Activated CD4-positive, alpha-beta T cell treated with anti-CD3 and anti-CD28 coated beads, Interleukin-2, amount 10 ng/mL, durations not matched to agents 24 days and 14 days (primary cell): ENCODE data around the gene DEF6. TPM values are rescaled to one million over a fixed set of nuclear protein-coding genes. Genes with fewer than 3 reads are reported as not detected.
"Not testable (repeated sequence)": the region's sequence is repeated elsewhere in the genome, so short reads cannot be mapped to it uniquely, and the experiment has no call there.

Source experiments
- DNase-seq: peaks from one replicate; pipeline ENCODE4 v3.0.0; 2022
- H3K27ac Mint-ChIP-seq: one replicate; pipeline ENCODE4 v1.8.0; 2022; ENCODE audit warnings: mild to moderate bottlenecking, mixed read lengths
- H3K27me3 Mint-ChIP-seq: one replicate; pipeline ENCODE4 v1.8.0; 2022; ENCODE audit warnings: mixed read lengths
- H3K36me3 Mint-ChIP-seq: one replicate; pipeline ENCODE4 v1.8.0; 2022; ENCODE audit warnings: low read depth, mild to moderate bottlenecking, mixed read lengths
- H3K4me1 Mint-ChIP-seq: one replicate; pipeline ENCODE4 v1.8.0; 2021; ENCODE audit warnings: mixed read lengths
- H3K4me3 Mint-ChIP-seq: one replicate; pipeline ENCODE4 v1.8.0; 2022; ENCODE audit warnings: mild to moderate bottlenecking, moderate library complexity, mixed read lengths
- H3K9me3 Mint-ChIP-seq: one replicate; pipeline ENCODE4 v1.8.0; 2021; ENCODE audit warnings: mixed read lengths
- intact Hi-C: fragments of 100-400 bp; cut with micrococcal nuclease; formaldehyde crosslinking; loops from one replicate; pipeline ENCODE4 v1.15.1; 2023
- total RNA-seq: library from RNA; stranded (reverse); gene quantifications from 2 replicates; pipeline ENCODE4 v1.2.3, GENCODE V29; 2022

DEF6 gene
- total RNA-seq, 1 donor from 2014 or later, result 113 TPM

DNA sequence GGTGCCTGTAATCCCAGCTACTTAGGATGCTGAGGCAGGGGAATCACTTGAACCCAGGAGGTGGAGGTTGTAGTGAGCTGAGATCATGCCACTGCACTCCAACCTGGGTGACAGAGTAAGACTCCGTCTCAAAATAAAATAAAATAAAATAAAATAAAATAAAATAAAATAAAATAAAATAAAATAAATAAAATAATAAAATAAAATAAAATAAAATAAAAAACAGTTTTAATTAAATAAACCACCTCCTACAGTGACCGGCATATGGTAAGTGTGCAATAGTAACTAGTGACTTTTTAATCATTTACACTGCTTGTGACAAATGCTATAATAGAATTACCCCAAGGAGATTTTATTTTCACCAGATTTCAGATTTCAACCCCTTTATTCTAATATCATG is 10.9 kb downstream of the DEF6 start:
- H3K27me3 Mint-ChIP-seq, intact Hi-C loops, DNase-seq, H3K9me3 Mint-ChIP-seq, H3K4me3 Mint-ChIP-seq: not testable (repeated sequence)
- Mint-ChIP-seq H3K4me1 (peaks cover 68% of the 10 kb centered on the region), H3K27ac (peak overlapping the region; percentile 90), H3K36me3 (peaks cover 61% of the 10 kb centered on the region)

GRCh38 chr6:35309611-35310264 is 12.1 kb downstream of the DEF6 start:
- peaks cover 69% of the 10 kb centered on the region for H3K4me1 Mint-ChIP-seq
- intact Hi-C loops, result loop anchor here (1.0 to 2.0 kb wide), 2 partner anchors 10 to 17 kb away; no protein-coding TSS in a partner anchor
- H3K27ac Mint-ChIP-seq, result peak overlapping the region; percentile 90
- peaks cover 62% of the 10 kb centered on the region for H3K36me3 Mint-ChIP-seq
- DNase-seq, result no peak
- H3K4me3 Mint-ChIP-seq, result peak overlapping the region; percentile 74
- H3K27me3 Mint-ChIP-seq, result no peaks in the 10 kb centered on the region
- no peaks in the 10 kb centered on the region for H3K9me3 Mint-ChIP-seq

DNA sequence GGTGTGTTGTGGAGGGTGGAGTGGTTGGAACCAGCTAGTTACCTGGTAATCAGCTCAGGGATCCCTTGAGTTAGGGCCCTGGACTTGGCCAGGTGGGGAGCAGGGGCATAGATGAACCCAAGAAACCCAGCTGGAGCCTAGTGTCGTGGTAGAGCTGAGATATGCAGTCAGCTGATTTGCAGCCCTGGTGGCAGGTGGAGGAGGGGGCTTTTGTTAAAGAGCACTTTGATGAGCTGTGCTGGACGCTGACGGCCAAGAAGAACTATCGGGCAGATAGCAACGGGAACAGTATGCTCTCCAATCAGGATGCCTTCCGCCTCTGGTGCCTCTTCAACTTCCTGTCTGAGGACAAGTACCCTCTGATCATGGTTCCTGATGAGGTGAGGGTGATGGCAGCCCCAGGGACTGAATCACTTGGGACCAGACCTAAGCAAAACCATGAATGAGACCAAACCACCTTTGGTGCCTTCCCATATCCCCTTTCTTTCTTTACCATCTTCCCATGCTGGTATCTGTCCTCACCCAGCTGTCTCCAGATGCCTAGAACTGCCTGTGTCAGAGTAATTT is 12.7 kb downstream of the DEF6 start:
- Mint-ChIP-seq H3K4me1 (peaks cover 73% of the 10 kb centered on the region), H3K9me3 (no peaks in the 10 kb centered on the region), H3K27ac (peak overlapping the region; percentile 90), H3K36me3 (peaks cover 67% of the 10 kb centered on the region), H3K27me3 (no peaks in the 10 kb centered on the region), H3K4me3 (peak overlapping the region; percentile 74)
- peak; percentile 73 for DNase-seq
- intact Hi-C loops, result loop anchor here (1.0 to 2.0 kb wide), 2 partner anchors 11 to 16 kb away; no protein-coding TSS in a partner anchor

- peak overlapping the region; percentile 74 for H3K4me3 Mint-ChIP-seq
- peak; percentile 88 for DNase-seq
- peaks cover 69% of the 10 kb centered on the region for H3K36me3 Mint-ChIP-seq
- H3K4me1 Mint-ChIP-seq, result peaks cover 79% of the 10 kb centered on the region
- peak overlapping the region; percentile 90 for H3K27ac Mint-ChIP-seq
- intact Hi-C loops, result loop anchor here (1.0 to 2.0 kb wide), 2 partner anchors 9 to 15 kb away; no protein-coding TSS in a partner anchor
- no peaks in the 10 kb centered on the region for H3K27me3 Mint-ChIP-seq
- no peaks in the 10 kb centered on the region for H3K9me3 Mint-ChIP-seq
These were observed 13.9 kb downstream of the DEF6 start for GRCh38 chr6:35311390-35312075.

DNA sequence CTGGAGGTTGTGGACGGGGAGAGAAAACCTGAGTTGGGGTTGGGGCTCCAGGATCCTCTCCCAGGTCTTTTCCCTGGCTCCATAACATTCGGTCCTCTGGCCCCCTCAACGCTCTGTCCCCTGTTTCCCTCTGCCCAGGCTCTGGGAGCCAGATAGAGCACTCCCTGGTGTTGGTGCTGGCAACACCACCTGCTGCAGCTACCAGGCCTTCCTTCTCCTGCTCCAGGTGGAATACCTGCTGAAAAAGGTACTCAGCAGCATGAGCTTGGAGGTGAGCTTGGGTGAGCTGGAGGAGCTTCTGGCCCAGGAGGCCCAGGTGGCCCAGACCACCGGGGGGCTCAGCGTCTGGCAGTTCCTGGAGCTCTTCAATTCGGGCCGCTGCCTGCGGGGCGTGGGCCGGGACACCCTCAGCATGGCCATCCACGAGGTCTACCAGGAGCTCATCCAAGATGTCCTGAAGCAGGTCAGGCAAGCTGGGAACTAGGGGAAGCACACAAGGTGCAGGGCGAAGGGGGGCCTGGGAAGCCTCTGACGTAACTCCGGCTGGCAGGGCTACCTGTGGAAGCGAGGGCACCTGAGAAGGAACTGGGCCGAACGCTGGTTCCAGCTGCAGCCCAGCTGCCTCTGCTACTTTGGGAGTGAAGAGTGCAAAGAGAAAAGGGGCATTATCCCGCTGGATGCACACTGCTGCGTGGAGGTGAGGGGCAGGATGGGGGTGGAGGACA is 14.6 kb downstream of the DEF6 start:
- Mint-ChIP-seq H3K9me3 (no peaks in the 10 kb centered on the region), H3K4me3 (peak overlapping the region; percentile 74), H3K27ac (peak overlapping the region; percentile 90), H3K4me1 (peaks cover 75% of the 10 kb centered on the region), H3K36me3 (peaks cover 69% of the 10 kb centered on the region), H3K27me3 (no peaks in the 10 kb centered on the region)
- no peak for DNase-seq
- intact Hi-C loops, result no loop called here

DNA sequence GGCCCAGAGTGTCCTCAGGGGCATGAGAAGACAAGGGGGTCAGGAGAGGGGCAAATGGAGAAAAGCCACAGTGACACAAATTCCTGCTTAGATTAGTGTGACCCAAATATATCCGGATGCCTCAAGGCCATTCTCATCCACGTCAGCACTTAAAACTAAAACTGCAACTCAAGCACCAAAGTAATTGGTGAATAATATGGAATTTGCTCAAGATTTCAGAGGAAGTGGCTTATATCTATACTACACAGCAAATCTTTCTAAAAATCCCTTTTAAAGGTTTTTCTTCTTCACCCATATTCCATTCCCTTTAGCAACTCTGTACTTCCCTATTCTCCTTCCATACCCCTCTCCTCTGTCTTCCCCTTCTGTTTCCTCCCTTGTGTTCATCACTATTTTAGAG is 15.2 kb downstream of the DEF6 start:
- H3K36me3 Mint-ChIP-seq, result peaks cover 73% of the 10 kb centered on the region
- peak overlapping the region; percentile 74 for H3K4me3 Mint-ChIP-seq
- H3K9me3 Mint-ChIP-seq, result no peaks in the 10 kb centered on the region
- peaks cover 70% of the 10 kb centered on the region for H3K4me1 Mint-ChIP-seq
- no peaks in the 10 kb centered on the region for H3K27me3 Mint-ChIP-seq
- H3K27ac Mint-ChIP-seq, result peak overlapping the region; percentile 90
- no peak for DNase-seq
- intact Hi-C loops, result no loop called here

DNA sequence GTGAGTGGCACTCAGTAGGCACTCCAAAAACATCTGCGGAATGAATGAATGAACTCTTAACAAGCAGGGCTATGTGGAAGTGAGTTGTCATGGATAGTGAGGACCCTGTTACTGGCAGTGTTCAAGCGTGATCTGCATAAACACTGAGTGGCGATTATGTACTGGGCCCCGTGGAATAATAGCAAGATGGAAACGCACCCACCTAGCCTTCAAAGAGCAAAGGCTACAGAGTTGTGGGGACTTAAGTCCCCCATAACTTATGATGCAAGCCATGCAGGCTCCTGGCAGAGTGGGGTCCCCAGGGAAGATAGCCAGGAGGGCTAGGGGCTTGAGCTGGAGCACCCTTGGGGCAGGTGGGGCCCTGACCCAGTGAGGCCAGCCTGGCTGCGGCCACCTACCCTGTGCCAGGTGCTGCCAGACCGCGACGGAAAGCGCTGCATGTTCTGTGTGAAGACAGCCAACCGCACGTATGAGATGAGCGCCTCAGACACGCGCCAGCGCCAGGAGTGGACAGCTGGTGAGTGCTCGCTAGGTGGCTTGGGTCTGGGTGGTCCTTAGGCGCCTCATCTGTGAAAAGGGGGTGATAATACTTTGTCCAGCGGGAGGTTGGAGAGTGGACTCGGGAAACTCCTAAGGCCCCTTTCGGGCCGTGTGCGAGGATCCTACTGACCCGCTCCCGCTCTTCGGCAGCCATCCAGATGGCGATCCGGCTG is 20.0 kb downstream of the DEF6 start:
- DNase-seq, result peak; percentile 49
- no peaks in the 10 kb centered on the region for H3K27me3 Mint-ChIP-seq
- H3K9me3 Mint-ChIP-seq, result no peaks in the 10 kb centered on the region
- H3K27ac Mint-ChIP-seq, result no peak overlapping the region
- intact Hi-C loops, result no loop called here
- no peak overlapping the region for H3K4me3 Mint-ChIP-seq
- peaks cover 79% of the 10 kb centered on the region for H3K36me3 Mint-ChIP-seq
- peaks cover 32% of the 10 kb centered on the region for H3K4me1 Mint-ChIP-seq

DNA sequence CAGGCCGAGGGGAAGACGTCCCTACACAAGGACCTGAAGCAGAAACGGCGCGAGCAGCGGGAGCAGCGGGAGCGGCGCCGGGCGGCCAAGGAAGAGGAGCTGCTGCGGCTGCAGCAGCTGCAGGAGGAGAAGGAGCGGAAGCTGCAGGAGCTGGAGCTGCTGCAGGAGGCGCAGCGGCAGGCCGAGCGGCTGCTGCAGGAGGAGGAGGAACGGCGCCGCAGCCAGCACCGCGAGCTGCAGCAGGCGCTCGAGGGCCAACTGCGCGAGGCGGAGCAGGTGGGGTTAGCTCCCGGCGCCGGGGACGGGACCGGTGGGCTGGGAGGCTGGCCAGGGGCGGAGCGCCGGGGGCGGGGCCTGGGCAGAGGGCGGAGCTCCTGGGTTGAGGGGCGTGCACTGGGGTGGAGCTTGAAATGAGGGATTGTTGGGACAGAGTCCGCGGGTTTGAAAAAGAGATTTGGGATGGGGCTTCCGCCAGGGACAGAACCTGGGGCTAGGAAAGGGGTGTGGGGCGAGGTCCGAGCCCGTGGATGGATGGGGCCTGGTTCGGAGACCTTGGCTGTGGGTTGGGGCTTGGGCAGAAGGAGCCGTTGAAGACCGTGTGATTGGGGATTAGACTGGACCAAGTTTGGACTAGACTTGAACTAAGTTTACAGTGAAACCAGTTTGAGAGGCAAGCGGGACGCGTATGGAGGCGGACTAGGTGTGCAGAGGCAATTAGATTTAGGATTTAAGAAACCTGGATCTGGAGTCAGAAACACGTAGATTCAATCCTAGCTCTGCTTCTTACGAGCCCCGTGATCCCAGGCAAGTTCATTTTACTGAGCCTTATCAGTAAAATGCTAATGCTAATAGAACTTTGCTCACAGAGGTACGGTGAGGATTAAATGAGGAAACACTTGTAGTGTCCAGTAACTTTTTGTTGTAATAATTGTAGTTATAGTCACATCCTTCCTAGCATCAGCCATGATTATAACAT is 20.9 kb downstream of the DEF6 start:
- H3K4me1 Mint-ChIP-seq, result peaks cover 25% of the 10 kb centered on the region
- H3K27me3 Mint-ChIP-seq, result no peaks in the 10 kb centered on the region
- no peaks in the 10 kb centered on the region for H3K9me3 Mint-ChIP-seq
- H3K4me3 Mint-ChIP-seq, result no peak overlapping the region
- peaks cover 77% of the 10 kb centered on the region for H3K36me3 Mint-ChIP-seq
- DNase-seq, result peak; percentile 53
- H3K27ac Mint-ChIP-seq, result no peak overlapping the region
- intact Hi-C loops, result no loop called here

- DNase-seq, result no peak
- H3K36me3 Mint-ChIP-seq, result peaks cover 72% of the 10 kb centered on the region
- H3K9me3 Mint-ChIP-seq, result no peaks in the 10 kb centered on the region
- intact Hi-C loops, result no loop called here
- no peaks in the 10 kb centered on the region for H3K27me3 Mint-ChIP-seq
- H3K27ac Mint-ChIP-seq, result no peak overlapping the region
- peaks cover 19% of the 10 kb centered on the region for H3K4me1 Mint-ChIP-seq
- no peak overlapping the region for H3K4me3 Mint-ChIP-seq
These were observed 21.9 kb downstream of the DEF6 start for GRCh38 chr6:35319346-35320030.

- no peak for DNase-seq
- no peak overlapping the region for H3K4me3 Mint-ChIP-seq
- H3K4me1 Mint-ChIP-seq, result peaks cover 14% of the 10 kb centered on the region
- intact Hi-C loops, result no loop called here
- no peaks in the 10 kb centered on the region for H3K27me3 Mint-ChIP-seq
- no peak overlapping the region for H3K27ac Mint-ChIP-seq
- H3K9me3 Mint-ChIP-seq, result no peaks in the 10 kb centered on the region
- peaks cover 71% of the 10 kb centered on the region for H3K36me3 Mint-ChIP-seq
These were observed 22.4 kb downstream of the DEF6 start for GRCh38 chr6:35320031-35320410.

GRCh38 chr6:35321091-35321490 is 23.5 kb downstream of the DEF6 start:
- Mint-ChIP-seq H3K4me3 (no peak overlapping the region), H3K27me3 (no peaks in the 10 kb centered on the region), H3K4me1 (peaks cover 10% of the 10 kb centered on the region), H3K9me3 (no peaks in the 10 kb centered on the region), H3K27ac (no peak overlapping the region), H3K36me3 (peaks cover 66% of the 10 kb centered on the region)
- no peak for DNase-seq
- intact Hi-C loops, result no loop called here
